GM19372 (cell line): ENCODE data around the gene CCDC196.
"Not testable (repeated sequence)": the region's sequence is repeated elsewhere in the genome, so short reads cannot be mapped to it uniquely, and the experiment has no call there.

Experiments
- ATAC-seq: cut with Tn5 transposase; IDR thresholded peaks from one replicate; pipeline ENCODE4 v1.9.1; 2021; ENCODE audit warnings: mild to moderate bottlenecking, low read depth, moderate library complexity; ENCODE audit not compliant: unreplicated experiment

The CCDC196 gene

GRCh38 chr14:66545751-66546150, 59.6 kb downstream of the CCDC196 start:
- ATAC-seq: not testable (repeated sequence)
